AG04450 (cell line): Measurements from ENCODE around the gene LHX4. TPM values are rescaled to one million over a fixed set of nuclear protein-coding genes. Genes with fewer than 3 reads are reported as not detected.

Experiments used
- CTCF ChIA-PET: fragments of 300-600, 350-600 bp; formaldehyde crosslinking; extraction: SDS; loops from one replicate; lab custom pipeline; 2022; ENCODE audit warnings: antibody characterized with exemption, inconsistent platforms; lab: Charles Lee
- POLR2A ChIA-PET: fragments of 350-600 bp; formaldehyde crosslinking; extraction: SDS; loops from one replicate; lab custom pipeline; 2021; ENCODE audit warnings: antibody characterized with exemption, inconsistent platforms; lab: Yijun Ruan, JAX
- DNase-seq: peaks from one replicate; pipeline ENCODE4 v3.0.0-alpha.2; 2011; ENCODE audit warnings: low read depth, low spot score
- H3K27ac ChIP-seq: one replicate; pipeline ENCODE4 v1.5.1; 2012; ENCODE audit warnings: low read depth, low read length, control low read depth
- H3K27me3 ChIP-seq: one replicate; pipeline ENCODE4 v1.6.0; 2012; ENCODE audit warnings: low read length; ENCODE audit not compliant: control insufficient read depth, insufficient read depth
- H3K4me3 ChIP-seq: 2 replicates; pipeline ENCODE4 v1.5.1; 2011; ENCODE audit warnings: mild to moderate bottlenecking, low read depth, low read length, control low read depth
- H3K9me3 ChIP-seq: 2 replicates; pipeline ENCODE4 v1.5.1; 2012; ENCODE audit warnings: low read length; ENCODE audit not compliant: control insufficient read depth, insufficient read depth
- CTCF ChIP-seq: IDR thresholded peaks from 2 replicates; pipeline ENCODE4 v1.5.1; 2011; ENCODE audit warnings: low read depth, low read length, control low read depth, inconsistent platforms
- polyA plus RNA-seq: library from polyadenylated mRNA; depleted of rRNA; stranded (reverse); fragments of >200 nt; gene quantifications from 2 replicates; pipeline ENCODE4 v1.2.3, GENCODE V29; 2011

The LHX4 gene
- polyA plus RNA-seq, 1 experiment = 0.10 TPM

GRCh38 chr1:180261030-180261429 is 31.0 kb downstream of the LHX4 start:
- no peak for DNase-seq
- Histone ChIP-seq H3K27me3 (peaks cover 7% of the 10 kb centered on the region), H3K4me3 (no peak overlapping the region), H3K27ac (no peak overlapping the region), H3K9me3 (no peaks in the 10 kb centered on the region)
- POLR2A ChIA-PET = interaction anchor here (1.1 kb wide), 1 partner anchor 13 kb away, joined by 3 read pairs; no protein-coding TSS in a partner anchor
- no peak for TF ChIP-seq CTCF
- CTCF ChIA-PET = interaction anchor here (1.0 to 2.1 kb wide), 7 partner anchors 8 to 218 kb away, joined by 3 to 14 read pairs (median 4); no protein-coding TSS in a partner anchor

DNA sequence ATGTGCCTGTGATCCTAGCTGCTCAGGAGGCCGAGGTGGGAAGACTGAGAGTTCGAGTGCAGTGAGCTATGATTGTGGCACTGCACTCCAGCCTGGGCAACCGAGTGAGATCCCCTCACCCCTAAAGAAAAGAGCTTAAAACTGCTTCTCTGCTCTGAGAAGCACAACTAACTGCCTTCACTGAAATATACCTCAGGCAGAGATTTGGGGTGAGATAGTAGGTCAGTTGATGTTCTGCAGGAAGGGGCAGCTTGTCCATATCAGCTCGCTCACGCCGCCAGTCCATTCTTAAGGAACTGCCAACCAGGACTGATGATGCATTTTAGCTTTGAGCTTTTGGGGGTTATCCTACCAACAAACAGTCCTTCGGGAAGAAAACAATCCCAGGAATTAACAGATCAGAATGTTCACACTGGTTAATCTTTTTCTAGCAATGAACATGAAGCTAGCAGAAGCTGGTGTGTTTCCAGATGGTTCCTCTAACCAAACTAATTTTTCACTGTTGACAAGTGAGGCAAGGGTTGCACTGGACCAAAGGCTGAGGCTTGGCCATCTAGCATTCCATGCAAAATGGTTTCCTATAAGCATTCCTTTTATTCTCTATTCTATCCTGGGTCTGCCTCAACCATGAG is 31.6 kb downstream of the LHX4 start:
- POLR2A ChIA-PET = interaction anchor here (0.7 to 1.1 kb wide), 2 partner anchors 10 to 14 kb away, joined by 3 to 7 read pairs; no protein-coding TSS in a partner anchor
- H3K4me3 ChIP-seq = no peak overlapping the region
- TF ChIP-seq CTCF = no peak
- H3K27ac ChIP-seq = no peak overlapping the region
- H3K9me3 ChIP-seq = no peaks in the 10 kb centered on the region
- CTCF ChIA-PET = interaction anchor here (0.6 to 2.1 kb wide), 11 partner anchors 8 to 221 kb away, joined by 3 to 14 read pairs (median 4); no protein-coding TSS in a partner anchor
- DNase-seq = no peak
- H3K27me3 ChIP-seq = peaks cover 7% of the 10 kb centered on the region

- no peak overlapping the region for H3K4me3 ChIP-seq
- DNase-seq = no peak
- H3K27me3 ChIP-seq = peaks cover 7% of the 10 kb centered on the region
- no peak overlapping the region for H3K27ac ChIP-seq
- POLR2A ChIA-PET = interaction anchor here (0.6 kb wide), 1 partner anchor 748 kb away, joined by 4 read pairs; no protein-coding TSS in a partner anchor
- TF ChIP-seq CTCF = no peak
- CTCF ChIA-PET = interaction anchor here (0.8 to 2.0 kb wide), 3 partner anchors 10 to 220 kb away, joined by 5 to 8 read pairs (median 6); no protein-coding TSS in a partner anchor
- no peaks in the 10 kb centered on the region for H3K9me3 ChIP-seq
These were observed 32.8 kb downstream of the LHX4 start for GRCh38 chr1:180262628-180263488.

DNA sequence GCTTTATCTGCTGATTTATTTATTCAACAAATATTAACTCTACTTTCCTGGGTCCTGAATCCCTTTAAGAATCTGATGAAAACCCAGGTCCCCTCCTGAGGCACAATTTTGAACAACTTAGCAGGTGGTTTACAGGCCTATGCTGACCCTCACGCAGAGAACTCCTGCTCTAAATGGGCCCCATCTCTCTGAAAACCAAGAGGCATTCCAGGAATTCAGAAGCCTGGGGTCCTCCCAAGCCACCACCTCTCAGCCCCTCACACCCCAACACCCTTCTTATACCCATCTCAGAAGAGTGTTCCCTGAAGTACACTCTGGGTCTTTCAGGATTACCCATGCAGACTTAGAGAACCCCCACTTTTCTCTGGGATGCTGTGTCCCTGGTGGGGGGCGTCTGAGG is 34.5 kb downstream of the LHX4 start:
- H3K4me3 ChIP-seq = no peak overlapping the region
- peaks cover 5% of the 10 kb centered on the region for H3K27me3 ChIP-seq
- CTCF ChIA-PET = no interaction called here
- POLR2A ChIA-PET = no interaction called here
- no peak overlapping the region for H3K27ac ChIP-seq
- no peak for DNase-seq
- TF ChIP-seq CTCF = no peak
- H3K9me3 ChIP-seq = no peaks in the 10 kb centered on the region

GRCh38 chr1:180265201-180265600 is 35.1 kb downstream of the LHX4 start:
- H3K4me3 ChIP-seq = no peak overlapping the region
- TF ChIP-seq CTCF = no peak
- H3K27me3 ChIP-seq = peaks cover 5% of the 10 kb centered on the region
- ChIA-PET POLR2A (no interaction called here), CTCF (no interaction called here)
- no peak overlapping the region for H3K27ac ChIP-seq
- no peaks in the 10 kb centered on the region for H3K9me3 ChIP-seq
- no peak for DNase-seq
